ENCODE results near the gene PTPN1. TPM values are rescaled to one million over a fixed set of nuclear protein-coding genes. Genes with fewer than 3 reads are reported as not detected.

PTPN1 gene
- total and polyA plus RNA-seq, 2 of the 13 experiments (the other 11 are each of a cell fraction or from before 2014, with no cell fraction given), result 17.7 to 37.2 TPM

GRCh38 chr20:50559149-50559548, 49.0 kb downstream of the PTPN1 start:
- no peak overlapping the region for H3K27ac ChIP-seq (ENCODE audit: extremely low read length, insufficient read depth, low read length)
- DNase-seq (ENCODE audit: low spot score) (no peak), ATAC-seq (no peak), FAIRE-seq (no peak)
- CTCF ChIA-PET (ENCODE audit: low intra/inter-chr PET ratio, low total read pairs), result no interaction called here
- no peak overlapping the region for H3K4me2 ChIP-seq (ENCODE audit: low read depth, low read length)
- no peak overlapping the region for H3K9ac ChIP-seq (ENCODE audit: insufficient read depth, low read depth, low read length)
- H3K79me2 ChIP-seq (ENCODE audit: insufficient read depth, low read length), result peaks cover 4% of the 10 kb centered on the region
- peaks cover 14 to 20% of the 10 kb centered on the region in 2 experiments; a peak in 4 of 5 replicates for H3K36me3 ChIP-seq (replicated peaks in 1 of 2; ENCODE audit: control insufficient read depth in 1 of 2, insufficient read depth in 2 of 2, low read length in 2 of 2)
- TF ChIP-seq ZNF34 (CRISPR knock-in tag; IDR thresholded peaks at IDR 0.05; ENCODE audit: borderline replicate concordance) (no peak), ZNF256 (CRISPR knock-in tag; conservative IDR thresholded peaks at IDR 0.05) (no peak)
- TF ChIP-seq, protein P1, sequence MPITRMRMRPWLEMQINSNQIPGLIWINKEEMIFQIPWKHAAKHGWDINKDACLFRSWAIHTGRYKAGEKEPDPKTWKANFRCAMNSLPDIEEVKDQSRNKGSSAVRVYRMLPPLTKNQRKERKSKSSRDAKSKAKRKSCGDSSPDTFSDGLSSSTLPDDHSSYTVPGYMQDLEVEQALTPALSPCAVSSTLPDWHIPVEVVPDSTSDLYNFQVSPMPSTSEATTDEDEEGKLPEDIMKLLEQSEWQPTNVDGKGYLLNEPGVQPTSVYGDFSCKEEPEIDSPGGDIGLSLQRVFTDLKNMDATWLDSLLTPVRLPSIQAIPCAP (CRISPR knock-in tag; IDR thresholded peaks at IDR 0.05; ENCODE audit: low read depth), result no peak
- intact Hi-C loops (cut with micrococcal nuclease; ENCODE audit: unreplicated experiment), result no loop called here
- in situ Hi-C loops (cut with HindIII; ENCODE audit: extremely low pct_ligation_motif_present, low pct_unique_long_range_greater_than_20kb), result no loop called here
- no peaks in the 10 kb centered on the region for H4K20me1 ChIP-seq (ENCODE audit: insufficient read depth, low read length)
- H3K4me3 ChIP-seq (replicated peaks in 1 of 3; ENCODE audit: insufficient read depth in 1 of 3, low read depth in 2 of 3, low read length in 3 of 3), result no peak overlapping the region
- H3K27me3 ChIP-seq (ENCODE audit: control insufficient read depth in 1 of 2, insufficient read depth in 2 of 2, low read length in 2 of 2), result no peaks in the 10 kb centered on the region
- H3K9me3 ChIP-seq (ENCODE audit: low read length), result no peaks in the 10 kb centered on the region
- BruUV-seq (replicated peaks), result no TSS peak
- POLR2A ChIA-PET, result no interaction called here
- peaks cover 37% of the 10 kb centered on the region for H3K4me1 ChIP-seq (ENCODE audit: insufficient read depth, low read length)
- H2AFZ ChIP-seq (ENCODE audit: low read length), result no peak overlapping the region
- 97% methylated on average over 6 of the region's 6 CpGs for WGBS (ENCODE audit: low lambda C conversion rate)

DNA sequence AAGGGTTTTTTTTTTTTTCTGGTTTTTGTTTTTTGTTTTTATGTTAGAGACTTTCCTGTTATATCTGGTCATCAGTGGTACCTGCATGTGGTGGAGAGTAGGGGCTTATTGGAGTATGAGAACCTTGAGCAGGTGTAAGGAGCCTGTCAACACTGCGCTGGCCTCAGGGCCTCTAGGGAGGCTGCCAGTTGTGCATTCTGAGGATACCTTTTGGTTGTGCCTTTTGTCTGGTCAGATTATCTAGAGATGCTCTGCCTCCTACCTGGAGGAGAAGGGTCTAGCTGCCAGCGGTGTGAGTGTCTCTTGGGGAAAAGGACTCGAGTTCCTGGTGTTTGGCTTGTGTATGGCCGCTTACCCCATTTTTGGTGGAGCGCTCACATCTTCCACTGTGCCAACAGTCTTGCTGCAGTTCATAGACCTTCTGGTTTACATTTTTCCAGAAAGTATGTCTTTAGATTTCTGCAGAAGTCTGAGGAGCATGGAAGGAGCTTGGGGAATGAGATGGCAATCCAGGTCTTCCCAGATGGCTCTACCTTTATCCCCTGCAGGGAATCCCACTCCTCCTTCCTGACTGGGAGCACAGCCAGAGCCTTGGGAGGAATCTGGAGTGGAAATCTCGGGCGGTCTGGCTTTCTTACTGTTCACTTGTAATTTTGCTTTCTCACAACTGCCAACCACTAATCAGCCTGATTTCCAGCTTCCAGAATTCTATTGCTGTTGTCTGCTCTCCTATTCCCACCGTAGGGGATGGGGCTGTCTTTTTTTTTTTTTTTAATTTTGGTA, 49.9 kb downstream of the PTPN1 start:
- WGBS (ENCODE audit: low lambda C conversion rate), result 97% methylated on average over 8 of the region's 8 CpGs
- H3K9me3 ChIP-seq (ENCODE audit: low read length), result no peaks in the 10 kb centered on the region
- H3K4me3 ChIP-seq (replicated peaks in 1 of 3; ENCODE audit: insufficient read depth in 1 of 3, low read depth in 2 of 3, low read length in 3 of 3), result no peak overlapping the region
- H3K4me1 ChIP-seq (ENCODE audit: insufficient read depth, low read length), result peaks cover 39% of the 10 kb centered on the region
- BruUV-seq (replicated peaks), result no TSS peak
- FAIRE-seq (no peak), DNase-seq (ENCODE audit: low spot score) (no peak), ATAC-seq (no peak)
- no peak overlapping the region for H3K27ac ChIP-seq (ENCODE audit: extremely low read length, insufficient read depth, low read length)
- no peak overlapping the region for H3K4me2 ChIP-seq (ENCODE audit: low read depth, low read length)
- CTCF ChIA-PET (ENCODE audit: low intra/inter-chr PET ratio, low total read pairs), result no interaction called here
- intact Hi-C loops (cut with micrococcal nuclease; ENCODE audit: unreplicated experiment) (loop anchor here (5.0 kb wide), 1 partner anchor 48 kb away; the partner anchor contains the start of gene PTPN1), in situ Hi-C loops (cut with HindIII; ENCODE audit: extremely low pct_ligation_motif_present, low pct_unique_long_range_greater_than_20kb) (no loop called here)
- H3K9ac ChIP-seq (ENCODE audit: insufficient read depth, low read depth, low read length), result no peak overlapping the region
- TF ChIP-seq ZGPAT (CRISPR knock-in tag; IDR thresholded peaks at IDR 0.05), result no peak
- no peak for TF ChIP-seq MED13 (CRISPR knock-in tag; IDR thresholded peaks at IDR 0.05)
- TF ChIP-seq ZNF263 (CRISPR knock-in tag; IDR thresholded peaks at IDR 0.05), result peak; percentile 69
- TF ChIP-seq ZNF264 (CRISPR knock-in tag; IDR thresholded peaks at IDR 0.05), result no peak
- no peak for TF ChIP-seq KLF9 (CRISPR knock-in tag; IDR thresholded peaks at IDR 0.05; ENCODE audit: low read depth)
- H4K20me1 ChIP-seq (ENCODE audit: insufficient read depth, low read length), result no peaks in the 10 kb centered on the region
- H3K36me3 ChIP-seq (replicated peaks in 1 of 2; ENCODE audit: control insufficient read depth in 1 of 2, insufficient read depth in 2 of 2, low read length in 2 of 2), result peaks cover 17 to 26% of the 10 kb centered on the region in 2 experiments; a peak in 4 of 5 replicates
- H3K27me3 ChIP-seq (ENCODE audit: control insufficient read depth in 1 of 2, insufficient read depth in 2 of 2, low read length in 2 of 2), result no peaks in the 10 kb centered on the region
- POLR2A ChIA-PET, result no interaction called here
- H3K79me2 ChIP-seq (ENCODE audit: insufficient read depth, low read length), result peaks cover 4% of the 10 kb centered on the region
- no peak overlapping the region for H2AFZ ChIP-seq (ENCODE audit: low read length)
